CD4-positive, alpha-beta T cell treated with Interferon alpha-2 for 1 hour (primary cell): ENCODE measurements around the gene UTP11.
A peak's percentile ranks its signal among the peaks of the same experiment; 100 is the strongest.
"Not testable (repeated sequence)": the region's sequence is repeated elsewhere in the genome, so short reads cannot be mapped to it uniquely, and the experiment has no call there.

ENCODE experiments used
- DNase-seq, 2 donors: peaks; one replicate each; pipeline ENCODE4 v3.0.0-alpha.2; 2020 to 2022

The UTP11 gene

GRCh38 chr1:38012363-38013226 is at the start of gene UTP11:
Gene UTP11, plus strand, starts transcription at chr1:38012734. Its CDS starts 69 bp downstream, at chr1:38012803.
- peak; percentile 94 to 97 for DNase-seq

GRCh38 chr1:37964106-37964505 is 48.4 kb upstream of the UTP11 start:
- not testable (repeated sequence) for DNase-seq

- no peak for DNase-seq
Observed at GRCh38 chr1:37965301-37965700, 47.2 kb upstream of the UTP11 start.

GRCh38 chr1:37973684-37974083 is 38.9 kb upstream of the UTP11 start:
- DNase-seq = not testable (repeated sequence)

- no peak for DNase-seq
Observed at GRCh38 chr1:37974567-37974966, 38.0 kb upstream of the UTP11 start.

- DNase-seq = peak in 1 of 2 donors; percentile 30
Observed at GRCh38 chr1:37975083-37975482, 37.5 kb upstream of the UTP11 start.

GRCh38 chr1:37978541-37978940 is 34.0 kb upstream of the UTP11 start:
- DNase-seq = no peak

GRCh38 chr1:37983546-37983945 is 29.0 kb upstream of the UTP11 start:
- no peak for DNase-seq

GRCh38 chr1:37987679-37988078 is 24.9 kb upstream of the UTP11 start:
- DNase-seq = no peak

GRCh38 chr1:37989361-37989930 is 23.1 kb upstream of the UTP11 start:
- peak in 1 of 2 donors; percentile 50 for DNase-seq

- no peak for DNase-seq
Observed at GRCh38 chr1:37994886-37995566, 17.5 kb upstream of the UTP11 start.

- DNase-seq = peak in 1 of 2 donors; percentile 40
Observed at GRCh38 chr1:37995751-37996345, 16.7 kb upstream of the UTP11 start.

- no peak for DNase-seq
Observed at GRCh38 chr1:37997256-37998088, 15.1 kb upstream of the UTP11 start.

- DNase-seq = no peak
Observed at GRCh38 chr1:37998089-37998808, 14.3 kb upstream of the UTP11 start.

- no peak for DNase-seq
Observed at GRCh38 chr1:37998913-37999429, 13.6 kb upstream of the UTP11 start.

- peak in 1 of 2 donors; percentile 36 for DNase-seq
Observed at GRCh38 chr1:37999430-38000232, 12.9 kb upstream of the UTP11 start.

- no peak for DNase-seq
Observed at GRCh38 chr1:38000233-38000528, 12.4 kb upstream of the UTP11 start.

- no peak for DNase-seq
Observed at GRCh38 chr1:38000529-38001455, 11.7 kb upstream of the UTP11 start.
